Endometrial microvascular endothelial cells (primary cell): ENCODE data around the gene ABCB9. TPM values are rescaled to one million over a fixed set of nuclear protein-coding genes. Genes with fewer than 3 reads are reported as not detected.

Experiments
- in situ Hi-C: cut with HindIII; loops from 2 replicates; pipeline ENCODE4 v1.10.0; 2017; ENCODE audit warnings: low sequenced_read_pairs, low pct_unique_long_range_greater_than_20kb; ENCODE audit errors: inconsistent ontology term
- total RNA-seq: library from RNA; depleted of rRNA; stranded (reverse); fragments of >200 nt; gene quantifications from one replicate; pipeline ENCODE4 v1.2.3, GENCODE V29; 2015; ENCODE audit errors: inconsistent ontology term

Gene ABCB9
- total RNA-seq, 1 donor from 2014 or later: 8.0 TPM

DNA sequence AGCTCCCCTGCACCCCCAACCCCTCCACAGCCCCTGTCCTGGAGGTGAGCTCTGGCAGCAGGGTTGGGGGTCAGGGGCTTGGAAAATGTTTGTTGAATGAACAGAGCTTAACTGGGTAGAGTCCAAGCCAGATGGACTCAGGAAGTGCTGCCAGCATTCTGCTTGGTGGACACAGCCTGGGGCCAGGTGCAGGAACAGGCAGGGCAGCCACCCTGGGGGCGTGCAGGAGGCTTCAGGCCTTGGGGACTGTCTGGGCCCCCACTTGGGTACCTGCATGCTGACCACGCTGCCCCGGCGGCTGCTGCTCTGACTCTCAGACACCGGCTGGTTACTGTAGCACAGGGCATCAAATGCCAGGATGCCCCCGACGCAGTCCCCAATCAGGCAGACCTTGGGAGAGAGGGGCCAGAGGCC is 29.9 kb upstream of the ABCB9 start:
- in situ Hi-C loops: no loop called here

DNA sequence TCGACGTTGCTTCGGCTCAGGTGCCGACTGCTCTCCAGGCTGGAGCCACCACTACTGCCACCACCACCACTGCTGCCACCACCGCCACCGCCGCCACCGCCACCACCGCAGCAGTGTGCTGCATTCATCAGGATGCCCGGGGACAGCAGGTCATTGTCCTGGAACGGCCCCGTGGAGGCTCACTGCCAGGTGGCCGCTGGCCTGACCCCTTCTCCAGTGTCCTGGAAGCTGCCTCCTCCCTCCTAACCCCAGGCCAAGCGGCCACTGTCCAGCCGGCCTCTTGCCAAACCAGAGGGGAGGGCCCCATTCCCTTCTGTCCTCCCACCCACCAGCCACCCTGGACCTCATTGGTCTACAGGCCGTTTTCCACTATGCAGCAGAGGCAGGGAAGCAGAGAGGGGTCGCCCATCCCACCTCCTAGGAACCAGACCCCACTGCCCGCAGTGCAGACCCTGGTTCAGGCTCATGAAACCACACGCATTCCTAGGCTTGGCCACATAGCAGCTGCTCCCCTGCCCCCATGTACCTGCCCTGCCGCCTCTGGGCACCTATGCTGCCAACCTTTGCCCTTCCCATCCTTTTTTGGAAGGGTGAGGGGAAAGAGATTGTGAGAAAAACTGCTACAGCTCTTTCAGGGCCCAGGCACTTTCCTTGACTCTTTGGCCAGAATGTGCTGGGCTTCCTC is 29.4 kb upstream of the ABCB9 start:
- in situ Hi-C loops: no loop called here

DNA sequence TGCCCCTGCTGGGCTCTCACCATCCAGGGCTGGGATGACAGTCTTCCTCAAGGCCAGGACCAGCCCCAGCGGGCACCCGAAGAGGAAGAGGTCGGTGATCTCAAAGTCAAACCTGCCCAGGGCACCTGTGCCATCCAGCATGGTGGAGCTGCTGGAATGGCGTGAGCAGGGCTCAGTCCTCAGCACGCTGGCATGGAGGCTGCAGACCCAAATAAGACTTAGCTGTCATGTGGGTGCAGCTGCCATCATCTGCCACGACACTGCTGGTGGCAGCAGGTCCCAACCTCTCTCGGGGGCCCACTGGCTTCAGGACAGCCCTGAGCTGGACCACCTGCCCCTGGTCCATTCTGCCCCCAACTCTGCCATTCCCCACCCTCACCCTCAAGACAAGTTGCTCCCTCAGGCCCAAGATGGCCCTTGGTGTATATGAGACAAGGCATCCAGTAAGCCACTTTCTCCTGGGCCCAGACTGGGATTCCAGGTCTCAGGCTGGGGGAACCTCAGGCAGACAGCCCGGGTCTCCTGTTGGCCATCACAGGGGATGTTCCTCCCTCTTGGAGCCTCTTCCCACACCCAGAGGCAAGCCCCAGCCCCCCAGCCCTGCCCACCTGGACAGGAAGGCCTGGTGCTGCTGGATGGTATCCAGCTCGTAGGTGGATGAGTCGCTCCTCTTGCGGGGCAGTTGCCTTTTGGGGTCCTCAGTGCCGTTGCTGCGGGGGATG is 28.7 kb upstream of the ABCB9 start:
- in situ Hi-C loops: no loop called here

DNA sequence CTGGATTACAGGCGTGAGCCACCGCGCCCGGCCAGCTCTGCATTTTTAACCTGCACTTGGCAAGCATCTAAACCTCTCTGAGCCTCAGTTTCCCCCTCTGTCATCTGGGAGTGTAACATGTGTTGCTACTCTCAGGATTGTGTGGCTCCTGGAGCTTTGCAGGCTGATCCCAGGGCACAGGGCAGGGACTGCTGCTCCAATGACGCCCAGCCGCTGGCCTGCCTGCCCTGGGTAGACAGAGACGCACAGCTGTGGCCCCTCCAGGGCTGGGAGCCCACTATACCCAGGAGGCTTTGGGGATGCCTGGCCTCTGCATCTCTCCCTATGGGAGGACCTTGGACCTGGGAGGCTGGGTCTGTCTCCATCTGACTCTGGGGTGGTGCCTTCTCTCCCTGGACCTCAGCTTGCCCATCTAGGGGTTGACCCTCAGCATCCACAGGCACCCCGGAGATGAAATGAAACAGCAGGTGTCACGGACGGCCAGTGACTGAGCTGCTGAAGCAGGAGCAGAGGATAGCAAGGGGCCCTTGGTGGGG is 27.9 kb upstream of the ABCB9 start:
- in situ Hi-C loops: no loop called here

DNA sequence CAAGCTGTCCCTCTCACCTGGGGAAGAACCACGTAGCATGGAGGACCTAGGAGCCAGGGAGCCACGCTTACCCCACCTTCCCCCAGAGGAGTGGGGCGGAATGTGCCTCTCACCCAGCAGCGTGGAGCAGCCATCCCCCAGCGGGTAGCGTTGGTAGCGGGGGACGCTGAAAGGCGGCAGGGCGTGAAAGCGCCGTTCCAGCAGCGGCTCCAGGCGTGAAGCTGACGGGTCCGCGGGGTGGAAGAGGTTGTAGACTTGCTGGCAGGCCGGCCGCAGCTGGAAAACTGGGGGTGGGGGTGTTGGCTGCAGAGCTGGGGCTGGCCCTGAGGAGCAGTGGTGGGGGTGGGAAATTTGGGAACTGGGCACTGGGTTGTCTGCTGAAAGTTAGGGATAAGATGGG is 26.1 kb upstream of the ABCB9 start:
- in situ Hi-C loops: no loop called here

DNA sequence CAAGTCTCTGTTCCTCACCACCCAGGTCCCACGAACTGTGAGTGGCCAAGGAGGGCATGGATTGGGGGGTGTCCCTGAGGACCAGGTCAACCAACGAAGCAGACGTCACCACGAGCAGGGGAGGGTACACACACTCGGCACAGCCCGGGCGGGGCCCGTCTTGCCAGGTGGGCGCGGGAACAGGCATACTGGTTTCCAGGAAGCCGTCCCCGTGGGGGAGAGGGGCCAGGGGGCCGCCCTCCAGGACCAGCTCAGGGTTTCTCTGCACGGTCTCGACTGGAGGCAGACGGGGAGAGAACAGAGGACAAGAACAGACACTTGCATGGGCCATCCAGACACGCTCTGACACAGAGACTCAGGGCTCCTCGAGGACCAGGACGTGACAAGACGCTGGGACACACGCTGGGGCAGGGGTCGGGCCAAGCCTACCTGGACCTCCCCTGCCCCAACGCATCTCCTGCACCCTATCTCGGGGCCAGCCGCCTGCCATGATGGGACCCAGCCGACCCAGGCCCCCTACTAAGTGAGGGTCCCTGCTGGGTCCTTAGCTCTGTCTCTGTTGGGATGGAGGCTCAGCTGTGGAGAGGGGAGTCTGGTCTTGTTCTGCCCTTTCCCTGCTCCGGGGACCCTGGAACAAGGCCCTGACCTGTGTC is 25.5 kb upstream of the ABCB9 start:
- in situ Hi-C loops: no loop called here

DNA sequence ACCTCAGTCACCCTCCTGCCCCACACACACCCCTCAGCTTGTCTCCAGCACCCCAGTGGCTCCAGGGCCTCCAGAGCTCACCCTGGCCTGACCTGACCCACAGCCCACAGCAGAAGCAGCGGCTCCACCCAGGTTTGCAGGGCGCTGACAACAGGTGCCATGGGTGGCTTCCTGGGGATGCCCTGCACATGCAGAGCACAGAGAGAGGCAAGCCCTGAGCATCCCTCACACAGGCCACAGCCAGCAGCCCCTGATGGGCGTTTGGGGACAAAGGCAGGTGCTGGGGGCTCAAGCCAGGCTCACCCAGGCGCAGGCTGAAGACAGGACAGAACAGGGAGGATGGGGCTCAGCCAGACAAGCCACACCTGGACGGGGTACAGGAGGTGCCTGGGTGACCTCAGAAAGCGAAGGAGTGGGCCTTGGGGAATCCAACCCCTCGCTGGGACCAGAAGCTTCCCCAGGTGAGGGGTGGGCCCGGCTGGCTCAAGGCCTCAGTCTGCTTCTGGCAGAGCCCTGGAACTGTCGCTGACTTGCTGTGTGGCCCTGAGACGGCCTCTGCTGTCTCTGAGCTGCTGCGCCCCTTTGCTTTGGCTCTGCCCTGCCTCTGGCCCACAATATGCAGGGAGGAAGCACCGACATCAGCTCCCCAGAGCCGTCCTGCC is 24.8 kb upstream of the ABCB9 start:
- in situ Hi-C loops: no loop called here

DNA sequence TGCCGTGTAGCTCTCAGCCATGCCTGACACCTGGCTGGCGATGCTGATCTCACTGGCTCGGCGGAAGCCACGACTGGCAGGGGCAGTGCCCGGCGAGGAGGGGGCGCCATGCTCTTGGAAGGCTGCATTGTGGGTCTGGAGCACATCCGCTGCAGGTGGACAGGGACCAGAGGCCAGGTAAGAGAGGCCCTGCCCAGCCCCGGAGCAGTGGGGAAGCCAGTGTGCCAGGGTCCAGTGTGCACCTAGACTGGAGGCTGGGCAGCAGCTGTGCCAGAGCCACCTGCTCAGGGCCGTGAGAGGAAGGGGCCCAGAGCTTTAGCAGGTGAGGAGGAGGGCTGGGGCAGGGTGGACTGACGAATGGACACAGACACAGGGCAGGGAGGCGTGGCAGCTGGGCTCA is 24.3 kb upstream of the ABCB9 start:
- in situ Hi-C loops: no loop called here

DNA sequence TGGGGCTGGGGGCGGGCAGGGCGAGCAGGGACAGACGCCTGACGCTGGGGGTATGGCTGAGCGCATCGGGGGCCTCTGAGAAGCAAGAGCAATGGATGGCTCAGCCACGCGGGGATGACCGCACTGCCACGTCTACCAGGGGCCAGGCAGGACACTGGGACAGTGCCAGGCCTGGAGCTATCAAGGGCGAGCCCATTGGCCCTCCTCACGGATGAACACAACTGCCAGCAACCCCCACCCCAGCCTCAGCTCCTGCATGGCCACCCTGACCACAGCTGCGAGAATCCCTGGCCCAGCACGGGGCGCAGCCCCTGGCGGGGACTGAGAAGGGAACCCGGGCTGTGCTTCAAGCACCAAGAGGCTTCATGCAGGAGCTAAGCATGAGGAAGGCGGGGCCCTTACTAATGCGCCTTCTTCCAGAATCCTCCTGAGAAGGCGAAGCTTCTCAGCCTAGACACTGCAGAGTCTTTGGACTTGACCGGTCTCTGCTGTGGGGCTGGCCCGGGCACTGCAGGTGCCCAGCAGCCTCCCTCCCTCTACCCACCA is 23.7 kb upstream of the ABCB9 start:
- in situ Hi-C loops: no loop called here

DNA sequence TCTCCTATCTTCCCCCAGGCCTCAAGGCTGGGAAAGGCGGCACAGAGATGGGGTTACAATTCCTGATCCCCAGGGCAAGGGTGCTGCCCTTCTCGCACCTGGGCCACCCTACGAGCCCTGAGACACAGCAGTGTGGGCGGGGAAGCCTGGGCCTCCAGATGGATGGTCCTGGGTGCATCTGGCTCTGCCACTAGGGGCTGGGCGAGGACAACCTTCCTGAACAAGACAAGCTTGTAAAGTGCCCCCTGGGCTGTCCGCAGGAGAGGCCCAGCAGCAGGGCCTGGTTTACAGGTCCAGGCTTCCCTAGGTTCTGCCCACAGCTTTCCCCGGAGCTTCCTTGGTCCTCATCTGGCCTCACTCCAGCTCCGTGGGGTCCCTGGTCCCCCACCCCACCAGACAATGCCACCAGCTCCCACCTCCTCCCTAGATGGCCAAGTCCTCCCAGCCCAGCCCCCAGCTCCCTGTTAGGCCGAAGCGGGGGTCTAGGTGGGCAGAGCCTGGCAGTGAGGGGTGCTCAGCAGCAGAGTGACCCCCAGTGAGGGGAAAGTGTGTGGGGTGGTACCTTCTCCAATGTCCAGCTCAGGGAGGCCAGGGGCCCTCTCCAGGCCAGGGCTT is 23.1 kb upstream of the ABCB9 start:
- in situ Hi-C loops: no loop called here

DNA sequence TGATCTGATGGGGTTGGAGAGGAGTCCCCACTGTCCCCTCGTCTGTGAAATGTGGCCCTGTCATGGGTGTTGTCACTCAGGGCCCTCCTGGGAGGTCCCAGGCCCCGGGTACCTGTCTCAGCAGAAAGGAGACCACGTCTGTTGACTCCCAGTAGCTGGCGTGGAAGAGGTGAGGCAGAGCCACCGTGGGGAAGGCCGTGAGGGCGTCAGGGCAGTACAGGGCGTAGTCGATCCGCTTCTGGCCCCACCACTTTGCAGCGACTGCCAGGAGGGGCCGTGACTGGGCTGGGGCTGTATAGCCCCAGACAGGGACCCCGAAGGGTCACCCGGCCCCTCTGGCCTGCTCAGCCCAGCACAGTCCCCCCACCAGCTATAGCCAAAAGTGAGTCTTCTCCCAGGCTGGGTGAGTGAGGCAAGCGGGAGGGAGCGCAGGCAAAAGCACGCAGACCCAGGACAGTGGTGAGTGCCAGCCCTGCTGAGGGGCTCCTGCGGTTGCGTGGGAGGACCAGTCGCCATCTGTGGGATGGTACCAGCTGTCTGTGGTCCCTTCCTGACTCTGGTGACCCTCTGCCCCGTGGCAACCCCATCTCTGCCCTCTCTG is 22.4 kb upstream of the ABCB9 start:
- in situ Hi-C loops: no loop called here

DNA sequence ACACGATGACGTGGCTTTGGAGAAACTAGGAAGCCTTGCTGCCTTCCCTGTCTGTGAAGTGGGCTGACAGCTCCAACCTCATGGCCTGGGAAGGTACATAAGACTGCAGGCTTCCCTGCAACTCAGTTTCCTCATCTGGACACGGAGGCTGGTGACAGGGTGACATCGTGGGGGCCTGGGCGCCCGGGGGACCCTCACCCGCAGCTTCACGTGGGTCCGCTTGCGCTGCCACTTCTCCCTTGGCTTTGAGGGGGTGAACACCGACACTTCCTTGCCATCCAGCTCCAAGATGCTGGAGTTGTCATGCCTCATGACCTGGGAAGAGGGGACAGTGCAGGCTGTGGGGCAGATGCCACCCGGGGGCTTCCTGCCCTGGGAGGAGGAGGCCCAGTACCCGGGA is 21.8 kb upstream of the ABCB9 start:
- in situ Hi-C loops: no loop called here

DNA sequence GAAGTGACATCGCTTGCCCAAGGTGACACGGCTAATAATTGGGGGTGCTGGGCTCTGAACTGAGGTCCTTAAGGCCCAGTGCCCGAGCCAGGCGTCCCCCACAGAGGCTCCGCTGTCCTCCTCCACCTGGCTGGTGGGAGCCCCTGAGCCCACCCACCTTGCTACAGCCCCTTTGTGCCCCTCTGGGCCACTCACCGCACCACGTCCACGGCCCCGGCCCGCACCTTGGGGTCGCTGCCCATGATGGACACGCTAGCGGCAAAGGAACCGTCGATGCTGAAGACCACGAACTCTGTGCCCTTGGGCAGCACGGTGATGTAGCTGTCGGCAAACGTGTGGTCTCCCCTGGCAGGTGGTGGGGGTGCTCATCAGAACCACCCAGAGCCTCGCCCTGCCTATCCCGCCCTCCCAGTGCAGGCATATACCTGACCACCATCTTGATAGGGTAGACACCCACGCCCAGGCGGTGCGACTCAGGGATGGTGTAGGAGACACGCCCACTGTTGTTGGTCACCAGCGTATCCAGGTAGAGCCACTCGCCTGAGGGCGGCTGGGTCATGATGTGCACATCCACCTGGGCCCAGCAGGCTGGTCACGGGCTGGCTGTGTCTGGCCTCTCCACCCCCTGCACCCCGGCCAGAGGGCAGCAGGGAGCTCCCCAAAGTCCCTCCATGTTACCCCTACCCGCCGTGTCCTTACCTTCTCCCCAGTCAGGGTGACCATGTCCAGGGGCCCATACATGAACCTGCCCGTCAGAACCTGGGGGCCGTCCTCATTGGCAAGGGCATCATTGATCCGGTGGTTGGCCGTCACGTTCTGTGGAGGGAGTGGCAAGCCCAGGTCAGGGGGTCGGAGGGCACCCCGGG is 21.1 kb upstream of the ABCB9 start:
- in situ Hi-C loops: no loop called here

DNA sequence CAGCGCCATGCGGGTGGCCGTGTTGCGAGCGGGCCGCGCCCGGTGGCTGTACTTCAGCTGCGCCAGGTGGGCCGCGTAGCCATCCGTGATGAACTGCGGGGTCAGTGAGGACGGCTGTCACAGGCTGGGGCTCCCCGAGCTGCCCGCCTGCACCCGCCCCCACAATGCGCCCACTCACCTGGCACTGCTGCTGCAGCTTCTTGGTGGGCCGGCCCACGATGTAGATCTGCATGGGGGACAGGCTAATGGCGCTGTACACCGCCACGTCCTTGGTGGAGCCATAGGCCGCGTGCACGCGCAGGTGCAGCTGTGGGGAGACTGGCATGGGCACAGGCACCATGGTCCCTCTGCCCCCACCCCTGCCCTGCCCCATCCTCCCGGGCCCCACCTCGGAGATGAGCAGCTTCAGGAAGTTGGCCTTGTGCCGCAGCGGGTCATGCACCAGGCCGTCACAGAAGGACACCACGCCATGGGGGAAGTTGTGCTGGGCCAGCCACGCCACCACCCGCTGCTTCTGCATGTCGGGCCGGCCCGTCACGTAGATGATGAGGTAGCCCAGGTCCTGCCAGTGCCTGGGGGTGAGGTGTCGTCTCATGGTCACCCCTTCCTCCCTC is 20.1 kb upstream of the ABCB9 start:
- in situ Hi-C loops: no loop called here

DNA sequence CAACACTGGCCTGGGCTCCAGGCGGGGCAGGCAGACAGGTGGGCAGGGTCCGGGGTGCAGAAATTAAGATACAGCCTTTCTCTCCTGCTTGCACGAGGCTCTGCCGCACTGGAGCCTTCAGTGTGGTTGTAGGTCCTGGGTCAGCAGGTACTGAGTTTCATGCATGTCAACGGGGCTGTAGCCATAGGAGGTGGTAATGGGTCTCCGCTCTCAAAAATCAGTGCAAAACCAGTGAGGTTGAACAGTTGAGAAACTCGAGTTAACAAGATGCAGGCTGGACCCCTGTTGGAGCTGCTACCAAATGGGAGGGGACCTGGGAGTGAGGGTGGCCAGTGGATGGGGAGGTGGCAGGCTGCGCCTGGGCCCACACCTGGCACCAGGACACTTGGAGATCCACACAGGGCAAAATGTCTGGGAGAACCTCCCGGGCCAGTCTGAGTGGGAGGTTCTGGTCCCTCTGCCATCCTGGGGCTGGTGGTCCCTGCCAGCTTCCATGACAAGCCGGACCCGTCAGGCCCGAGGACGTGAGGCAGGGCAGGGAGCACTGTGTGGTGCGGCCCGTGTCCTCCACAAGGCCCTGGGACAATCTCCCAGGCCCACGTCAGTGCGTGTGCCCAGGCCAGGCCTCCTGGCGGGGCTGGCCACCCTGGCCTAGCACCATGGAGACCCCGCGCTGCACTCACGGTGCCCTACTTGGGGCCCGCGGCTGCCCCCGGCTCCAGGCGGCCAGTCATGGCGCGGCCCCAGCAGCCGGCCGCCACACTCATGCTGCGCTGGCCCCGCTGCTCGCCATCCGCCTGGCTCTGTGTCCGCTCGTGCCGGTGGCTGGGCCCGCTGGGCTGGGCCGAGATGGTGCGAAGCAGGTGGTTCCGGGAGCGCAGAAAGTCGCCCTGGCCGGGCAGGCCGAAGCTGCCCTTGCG is 19.3 kb upstream of the ABCB9 start:
- in situ Hi-C loops: no loop called here

DNA sequence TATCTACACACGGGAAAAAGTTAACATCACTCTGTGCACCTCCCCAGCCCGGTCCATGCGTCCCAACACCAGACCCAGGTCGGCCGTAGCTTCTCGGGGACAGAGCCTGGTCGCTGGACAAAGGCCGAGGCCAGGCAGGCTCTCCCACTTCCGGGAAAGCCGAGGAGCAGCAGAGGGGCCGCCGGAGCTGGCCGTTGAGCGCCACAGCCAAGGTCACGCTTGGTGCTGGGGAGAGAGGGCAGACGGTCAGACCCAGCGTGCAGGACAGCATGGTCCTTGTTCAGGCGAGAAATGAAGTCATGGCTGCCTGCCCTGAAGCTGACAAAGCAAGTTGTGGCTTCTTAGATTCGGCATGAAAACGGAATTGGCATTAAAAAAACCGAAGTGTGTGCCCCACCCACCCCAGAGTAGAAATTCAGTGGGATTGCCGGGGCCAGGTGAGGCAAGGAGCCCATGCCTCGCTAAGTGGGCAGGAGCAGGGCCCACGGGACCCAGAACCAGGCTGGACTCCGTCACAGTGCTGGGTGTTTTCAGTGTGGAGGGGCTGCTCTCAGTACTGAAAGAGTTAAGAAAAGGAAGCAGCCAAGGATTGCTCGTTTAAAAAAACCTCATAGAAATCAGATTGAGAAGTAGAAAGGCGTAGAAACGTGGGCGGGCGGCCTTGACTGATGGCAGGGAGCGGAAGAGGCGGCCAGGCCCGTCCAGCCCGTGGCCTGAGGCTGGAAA is 18.5 kb upstream of the ABCB9 start:
- in situ Hi-C loops: no loop called here
